NCI-H774 (cell line): Measurements from ENCODE around the gene ZNF566.

Experiments used
- DNase-seq: peaks from one replicate; lab custom pipeline; 2025; lab: John Stamatoyannopoulos, UW

Gene ZNF566

GRCh38 chr19:36441339-36441738 is 48.0 kb downstream of the ZNF566 start:
- DNase-seq = no peak

DNA sequence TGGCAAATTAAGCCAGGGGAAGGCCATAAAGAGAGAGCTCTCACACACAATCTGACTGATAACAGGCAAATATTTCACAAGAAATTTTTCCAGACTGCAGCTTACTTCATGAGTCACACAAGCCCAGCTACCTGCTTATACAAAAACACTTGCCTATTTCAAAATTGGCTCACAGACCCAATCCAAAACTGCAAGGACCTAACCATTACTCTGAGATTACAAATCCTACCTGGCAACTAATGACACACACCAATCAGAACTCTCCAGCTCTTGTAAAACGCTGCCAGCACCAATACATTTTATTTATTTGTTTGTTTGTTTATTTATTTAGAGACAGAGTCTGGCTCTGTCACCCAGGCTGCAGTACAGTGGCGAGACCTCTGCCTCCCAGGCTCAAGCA is 52.8 kb downstream of the ZNF566 start:
- DNase-seq = no peak

DNA sequence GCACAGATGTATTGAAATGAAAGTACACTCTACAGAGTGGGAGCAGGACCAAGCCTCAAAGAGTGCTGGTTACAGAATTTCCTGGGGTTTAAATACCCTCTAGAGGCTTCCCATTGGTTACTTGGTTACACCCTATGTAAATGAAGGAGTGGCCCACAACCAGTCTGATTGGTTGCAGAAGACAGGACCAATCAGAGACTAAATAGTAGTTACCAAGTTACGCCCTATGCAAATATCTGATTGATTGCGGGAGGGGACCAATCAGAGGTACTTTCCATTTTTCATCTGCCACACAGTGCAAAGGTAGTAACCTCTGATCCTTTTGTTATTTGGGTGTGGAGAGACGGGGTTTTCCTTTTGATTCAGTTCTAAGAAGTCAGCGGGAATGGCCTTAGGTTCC is 65.4 kb downstream of the ZNF566 start:
- no peak for DNase-seq

- no peak for DNase-seq
These were observed 67.4 kb downstream of the ZNF566 start for GRCh38 chr19:36421749-36422481.

- no peak for DNase-seq
These were observed 68.2 kb downstream of the ZNF566 start for GRCh38 chr19:36420961-36421748.

DNA sequence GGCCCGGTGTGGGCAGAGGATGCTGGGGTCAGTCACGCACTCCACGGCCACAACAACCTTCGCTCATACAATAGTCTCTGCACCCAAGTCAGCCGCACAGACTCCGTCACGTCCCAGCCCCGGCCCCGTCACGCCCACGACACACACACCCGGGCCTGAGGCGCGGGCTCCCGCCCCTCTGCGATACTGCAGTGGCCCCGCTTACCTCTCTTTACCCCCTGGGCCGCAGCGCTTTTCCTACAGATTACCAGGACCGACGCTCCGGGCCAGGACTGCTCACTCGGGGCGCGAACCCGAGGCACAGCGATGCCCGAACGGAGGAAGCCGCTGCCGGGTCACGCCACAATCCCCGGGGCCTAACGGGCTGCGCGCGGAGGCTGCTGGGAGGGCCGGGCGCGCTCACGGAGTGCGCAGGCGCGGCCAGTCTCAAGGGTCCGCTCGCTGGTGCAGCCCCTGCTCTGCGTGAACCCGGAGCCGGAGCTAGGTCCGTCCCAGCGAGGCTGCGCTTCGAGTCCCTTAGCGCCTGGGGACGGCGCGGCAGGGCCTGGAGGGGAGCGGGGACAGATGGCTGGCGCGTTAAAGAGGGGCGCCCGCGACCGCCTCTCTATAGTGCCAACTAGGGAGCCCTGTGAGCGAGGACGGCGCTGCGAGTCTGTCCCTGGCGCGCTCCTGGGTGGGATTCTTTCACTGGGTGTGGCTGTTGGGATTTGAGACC is 70.9 kb downstream of the ZNF566 start, which contains the start of gene ZFP82:
ZFP82 (minus strand) TSS at position 358 of the 715 bp plus-strand sequence. CDS start 8,855 bp downstream, outside the sequence.
- peak; percentile 4 for DNase-seq

- no peak for DNase-seq
These were observed 71.5 kb downstream of the ZNF566 start for GRCh38 chr19:36417752-36418286.

DNA sequence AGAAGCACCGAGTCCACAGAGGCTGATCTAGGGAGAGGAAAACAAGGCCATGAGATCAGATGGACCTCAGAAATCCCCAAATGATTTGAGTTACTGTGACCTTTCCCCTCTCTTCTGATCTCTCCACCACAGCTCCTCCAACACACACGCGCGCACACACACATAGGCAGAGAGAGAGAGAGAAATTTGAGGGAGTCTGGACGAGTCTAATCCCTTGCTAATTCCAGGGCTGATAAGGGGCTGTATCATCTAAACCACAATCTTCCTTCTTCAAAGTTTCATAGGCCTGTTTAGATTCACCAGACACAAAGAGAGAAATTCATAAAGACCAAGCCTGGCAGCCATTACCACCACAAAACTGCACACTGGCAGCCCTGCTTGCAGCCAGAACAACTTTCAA is 79.5 kb downstream of the ZNF566 start:
- DNase-seq = no peak

- no peak for DNase-seq
These were observed 81.3 kb downstream of the ZNF566 start for GRCh38 chr19:36408101-36408500.

- DNase-seq = no peak
These were observed 84.9 kb downstream of the ZNF566 start for GRCh38 chr19:36404498-36404897.

DNA sequence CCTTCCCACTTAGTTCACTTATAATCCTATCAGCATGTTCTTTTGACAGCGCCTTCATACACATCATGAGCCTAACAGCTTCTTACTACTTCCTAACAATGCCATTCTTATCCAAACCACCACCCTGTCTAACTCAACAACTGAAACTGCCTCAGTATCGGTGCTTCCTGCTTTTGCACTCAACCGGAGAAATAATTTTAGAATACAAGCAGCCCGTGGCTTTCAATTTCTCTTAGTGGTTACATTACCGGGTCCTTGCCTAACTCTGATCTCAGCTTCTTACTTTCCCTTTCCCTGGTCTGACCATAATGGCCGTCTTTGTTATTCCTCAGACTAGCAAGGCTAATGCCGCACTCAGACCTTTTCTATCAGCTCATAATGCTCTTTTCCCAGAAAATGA is 87.9 kb downstream of the ZNF566 start:
- no peak for DNase-seq

- DNase-seq = no peak
These were observed 90.8 kb downstream of the ZNF566 start for GRCh38 chr19:36398571-36398970.
